Activated CD8-positive, alpha-beta memory T cell treated with anti-CD3 and anti-CD28 coated beads, Interleukin-2, amount 50 U/mL, for 24 hours (primary cell): Measurements from ENCODE around the gene BPIFA2.
"Not testable (repeated sequence)": the region's sequence is repeated elsewhere in the genome, so short reads cannot be mapped to it uniquely, and the experiment has no call there.

Experiments
- DNase-seq: peaks from one replicate; pipeline ENCODE4 v3.0.0-alpha.2; 2020; ENCODE audit errors: extremely low read depth

Gene BPIFA2

DNA sequence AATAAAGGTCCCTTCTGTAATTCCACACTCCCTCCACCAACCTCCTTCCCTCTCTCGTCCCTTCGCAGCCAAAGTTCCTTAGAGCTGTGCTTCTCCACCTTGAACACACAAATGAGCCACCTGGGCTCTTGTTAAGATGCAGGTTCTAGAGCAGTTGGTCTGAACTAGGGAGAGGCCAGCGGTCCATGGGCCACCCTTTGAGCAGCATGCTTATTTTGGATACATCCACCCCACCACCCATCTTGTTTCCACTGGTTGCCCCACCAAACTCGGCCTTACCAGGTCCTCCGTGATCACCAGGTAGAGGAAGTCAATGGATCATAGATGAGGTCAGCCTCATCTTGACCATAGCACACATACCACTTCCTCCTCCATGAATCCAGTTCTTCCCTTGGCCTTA, 7.3 kb upstream of the BPIFA2 start:
- DNase-seq: no peak

DNA sequence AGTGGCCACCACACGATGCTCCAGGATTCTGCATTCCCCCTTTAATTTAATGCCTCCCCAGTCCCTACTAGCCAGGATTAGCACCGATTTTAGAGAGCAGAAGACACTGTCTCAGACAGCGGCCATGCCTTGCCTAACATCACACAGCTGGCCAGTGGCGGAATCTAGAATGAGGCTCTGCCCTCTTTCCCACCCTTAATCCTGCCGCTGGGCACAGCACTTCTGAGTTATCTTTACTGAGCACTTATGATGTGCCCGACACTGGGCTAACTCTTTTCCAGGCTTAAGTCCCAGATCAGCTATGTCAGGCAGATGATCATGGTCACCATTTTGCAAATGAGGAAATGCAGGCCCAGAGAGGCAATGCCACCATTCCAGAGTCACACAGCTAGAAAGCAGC, 5.6 kb upstream of the BPIFA2 start:
- DNase-seq: no peak

DNA sequence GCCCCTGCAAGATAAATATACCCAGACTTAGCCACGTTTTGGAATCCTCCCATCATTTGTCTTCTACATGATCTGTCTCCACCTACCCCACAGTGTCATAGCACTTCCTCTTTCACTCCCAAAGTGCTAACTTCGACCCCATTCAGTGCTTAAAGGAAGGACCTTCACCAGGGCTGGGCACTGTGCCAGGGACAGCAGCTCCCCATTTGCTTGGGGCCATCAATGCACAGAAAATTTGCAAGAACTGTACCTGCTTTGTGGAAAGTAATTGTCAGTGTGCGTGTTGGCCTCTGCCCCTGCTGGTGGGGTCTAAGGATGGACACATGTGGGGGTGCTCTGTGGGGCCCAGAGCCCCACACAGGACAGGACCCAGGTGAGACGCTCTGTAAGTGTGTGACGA, 5.2 kb upstream of the BPIFA2 start:
- no peak for DNase-seq

- no peak for DNase-seq
Measured at GRCh38 chr20:33163856-33164762, 3.9 kb upstream of the BPIFA2 start.

- DNase-seq: no peak
Measured at GRCh38 chr20:33164763-33165095, 3.2 kb upstream of the BPIFA2 start.

GRCh38 chr20:33165416-33166055, 2.4 kb upstream of the BPIFA2 start:
- no peak for DNase-seq

DNA sequence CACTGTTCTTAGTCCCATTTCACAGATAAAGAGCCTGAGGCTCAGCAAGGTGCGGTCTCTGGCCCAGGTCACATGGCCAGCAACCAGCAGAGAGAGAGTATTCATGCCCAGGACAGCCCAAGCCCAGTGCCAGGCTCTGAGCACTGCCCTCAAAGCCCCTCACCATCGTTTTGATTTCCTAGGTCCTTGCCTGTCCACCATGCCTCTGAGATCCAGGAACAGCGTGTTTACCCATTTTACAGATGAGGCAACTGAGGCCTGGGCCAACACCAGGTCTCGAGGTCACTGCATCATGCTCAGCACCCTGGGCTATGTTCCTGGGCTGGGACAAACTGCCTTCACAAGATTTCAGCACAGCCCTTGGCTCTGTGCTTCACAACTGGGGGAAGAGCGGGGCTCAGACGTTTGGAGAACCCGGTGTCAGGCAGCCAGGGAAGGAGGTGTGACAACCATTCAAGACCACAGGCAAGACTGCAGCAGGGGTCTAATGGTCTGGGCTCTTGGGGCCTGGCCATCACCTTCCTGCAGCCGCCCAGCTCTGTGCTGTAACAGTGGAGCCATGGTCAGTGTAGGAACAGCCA, 1.3 kb upstream of the BPIFA2 start:
- no peak for DNase-seq

DNA sequence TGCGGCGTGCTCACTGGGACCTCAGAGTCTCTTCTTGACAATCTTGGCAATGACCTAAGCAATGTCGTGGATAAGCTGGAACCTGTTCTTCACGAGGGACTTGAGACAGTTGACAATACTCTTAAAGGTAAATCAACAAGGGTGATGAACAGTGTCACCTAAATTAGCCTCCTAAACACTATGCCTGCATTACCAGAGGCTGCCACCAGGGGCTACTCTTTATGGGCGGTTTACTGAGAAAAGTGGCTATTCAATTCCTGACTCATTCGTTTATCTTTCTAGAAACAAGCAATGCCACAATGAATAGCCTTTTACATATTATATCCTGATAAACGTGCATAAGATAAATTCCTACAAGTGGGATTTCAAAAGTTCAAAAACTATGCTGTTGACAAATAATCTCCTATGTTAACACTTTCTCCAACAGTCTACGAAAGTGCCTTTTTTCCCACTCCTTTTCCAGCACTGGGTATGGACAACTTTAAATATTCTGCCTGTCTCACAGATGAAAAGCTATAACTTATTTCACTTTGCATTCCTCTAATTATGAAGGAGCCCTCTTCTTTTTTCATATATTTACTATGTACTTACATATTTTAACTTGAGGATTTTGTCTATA, 1.3 kb downstream of the BPIFA2 start:
- DNase-seq: no peak

DNA sequence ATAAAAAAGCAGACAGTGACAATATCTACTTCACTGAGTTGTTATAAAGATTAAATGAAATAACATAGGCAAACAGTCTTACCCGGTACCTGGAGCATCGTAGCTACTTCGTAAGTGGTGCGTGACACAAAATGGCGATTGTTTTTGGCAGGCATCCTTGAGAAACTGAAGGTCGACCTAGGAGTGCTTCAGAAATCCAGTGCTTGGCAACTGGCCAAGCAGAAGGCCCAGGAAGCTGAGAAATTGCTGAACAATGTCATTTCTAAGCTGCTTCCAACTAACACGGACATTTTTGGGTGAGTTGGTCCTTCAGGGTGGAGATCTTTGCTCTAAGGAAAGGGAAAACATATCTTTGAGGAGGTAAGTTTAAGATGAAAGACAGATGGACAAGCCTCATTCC, 4.8 kb downstream of the BPIFA2 start:
- DNase-seq: no peak

DNA sequence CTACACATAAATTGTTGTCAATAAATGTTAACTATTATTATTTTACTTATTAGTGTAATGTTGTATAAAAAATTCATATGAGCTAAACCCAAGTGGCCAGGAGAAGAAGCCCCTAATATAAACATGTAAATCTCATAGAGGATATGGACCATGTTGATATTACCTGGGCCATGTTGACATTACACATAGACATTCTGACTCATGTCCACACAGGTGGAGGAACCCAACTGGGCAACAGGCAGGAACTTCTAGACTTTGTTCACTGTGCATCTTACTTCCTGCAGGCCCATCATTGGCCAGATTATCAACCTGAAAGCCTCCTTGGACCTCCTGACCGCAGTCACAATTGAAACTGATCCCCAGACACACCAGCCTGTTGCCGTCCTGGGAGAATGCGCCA, 7.2 kb downstream of the BPIFA2 start:
- no peak for DNase-seq

- no peak for DNase-seq
Measured at GRCh38 chr20:33176101-33176500, 8.1 kb downstream of the BPIFA2 start.

- DNase-seq: no peak
Measured at GRCh38 chr20:33177866-33178265, 9.9 kb downstream of the BPIFA2 start.

DNA sequence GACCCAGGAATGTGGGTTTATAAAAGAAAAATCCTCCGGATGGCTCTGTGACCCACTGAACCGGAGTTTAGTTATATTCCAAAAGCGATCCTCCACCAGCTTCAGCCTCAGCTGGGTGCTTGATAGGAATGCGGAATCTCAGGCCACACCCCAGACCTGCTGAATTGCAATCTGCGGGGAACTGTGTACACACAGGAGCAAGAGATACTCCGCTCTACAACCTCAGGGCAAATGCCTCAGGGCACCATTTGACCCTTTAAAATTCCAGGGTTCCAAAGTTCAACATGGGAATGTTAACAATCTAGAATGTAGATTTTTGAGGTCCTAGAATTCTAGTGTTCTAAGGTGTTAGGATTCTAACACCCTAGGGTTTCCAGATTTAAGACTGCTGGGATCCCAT, 10.8 kb downstream of the BPIFA2 start:
- no peak for DNase-seq

DNA sequence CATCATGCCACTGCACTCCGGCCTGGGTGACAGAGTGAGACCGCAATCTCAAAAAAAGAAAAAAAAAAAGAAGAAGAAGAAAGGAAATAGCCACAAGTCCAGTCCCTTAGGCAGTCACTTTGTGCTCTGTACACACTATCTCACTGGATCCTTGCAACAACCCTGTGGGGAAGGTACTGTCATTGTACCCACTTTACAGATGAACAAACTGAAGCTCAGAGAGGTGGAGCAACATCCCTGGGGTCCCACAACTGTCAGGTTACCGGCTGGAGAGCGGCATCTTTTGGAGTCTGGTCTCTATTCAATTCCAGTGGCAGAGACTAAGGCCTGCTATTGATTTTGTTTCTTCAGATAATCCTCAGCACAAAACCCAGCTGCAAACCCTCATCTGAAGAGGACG, 12.2 kb downstream of the BPIFA2 start:
- DNase-seq: no peak

- no peak for DNase-seq
Measured at GRCh38 chr20:33181482-33182093, 13.6 kb downstream of the BPIFA2 start.

- DNase-seq: no peak
Measured at GRCh38 chr20:33183312-33183711, 15.4 kb downstream of the BPIFA2 start.

GRCh38 chr20:33185031-33185590, 17.2 kb downstream of the BPIFA2 start:
- not testable (repeated sequence) for DNase-seq

GRCh38 chr20:33187491-33187890, 19.5 kb downstream of the BPIFA2 start:
- no peak for DNase-seq

- no peak for DNase-seq
Measured at GRCh38 chr20:33188421-33188820, 20.5 kb downstream of the BPIFA2 start.

DNA sequence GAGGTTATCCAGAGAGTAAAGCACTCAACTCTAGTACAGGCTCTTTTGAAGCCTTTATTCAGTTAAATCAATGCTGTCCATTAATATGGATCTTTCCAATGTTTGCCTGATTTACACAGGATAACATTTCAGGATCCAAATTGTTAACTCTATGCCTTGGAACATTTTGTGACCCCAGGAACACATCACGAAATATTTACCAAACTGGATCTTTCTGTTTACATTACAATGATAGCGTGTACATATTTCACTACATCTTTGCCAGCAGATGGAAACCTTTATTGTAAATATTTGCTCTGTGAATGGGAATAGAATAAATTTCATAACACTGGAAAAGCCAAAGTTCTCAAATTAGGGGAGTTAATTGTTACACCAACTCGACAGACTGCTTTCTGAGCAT, 23.5 kb downstream of the BPIFA2 start:
- DNase-seq: no peak

GRCh38 chr20:33191955-33192354, 24.0 kb downstream of the BPIFA2 start:
- no peak for DNase-seq
